LNCAP (cell line): ENCODE measurements around the gene PEX11A.

Source experiments
- CTCF ChIP-seq: fragments of 450-650 bp; IDR thresholded peaks from 2 replicates; pipeline ENCODE4 v1.5.1; 2017; ENCODE audit warnings: mild to moderate bottlenecking

Gene PEX11A

GRCh38 chr15:89645680-89646079, 44.9 kb downstream of the PEX11A start:
- TF ChIP-seq CTCF: no peak

- no peak for TF ChIP-seq CTCF
These were observed 48.4 kb downstream of the PEX11A start for GRCh38 chr15:89642106-89642505.

GRCh38 chr15:89641053-89641452, 49.5 kb downstream of the PEX11A start:
- TF ChIP-seq CTCF: no peak

GRCh38 chr15:89640245-89640644, 50.3 kb downstream of the PEX11A start:
- TF ChIP-seq CTCF: no peak

GRCh38 chr15:89633585-89633984, 57.0 kb downstream of the PEX11A start:
- TF ChIP-seq CTCF: no peak

GRCh38 chr15:89632563-89633430, 57.8 kb downstream of the PEX11A start:
- TF ChIP-seq CTCF: no peak

GRCh38 chr15:89631902-89632264, 58.7 kb downstream of the PEX11A start:
- no peak for TF ChIP-seq CTCF
